ENCODE measurements around the gene KIF11. TPM values are rescaled to one million over a fixed set of nuclear protein-coding genes. Genes with fewer than 3 reads are reported as not detected.

KIF11 gene
- total and polyA plus RNA-seq, 2 of the 13 experiments (the other 11 are each of a cell fraction or from before 2014, with no cell fraction given): 8.7 to 38.4 TPM

DNA sequence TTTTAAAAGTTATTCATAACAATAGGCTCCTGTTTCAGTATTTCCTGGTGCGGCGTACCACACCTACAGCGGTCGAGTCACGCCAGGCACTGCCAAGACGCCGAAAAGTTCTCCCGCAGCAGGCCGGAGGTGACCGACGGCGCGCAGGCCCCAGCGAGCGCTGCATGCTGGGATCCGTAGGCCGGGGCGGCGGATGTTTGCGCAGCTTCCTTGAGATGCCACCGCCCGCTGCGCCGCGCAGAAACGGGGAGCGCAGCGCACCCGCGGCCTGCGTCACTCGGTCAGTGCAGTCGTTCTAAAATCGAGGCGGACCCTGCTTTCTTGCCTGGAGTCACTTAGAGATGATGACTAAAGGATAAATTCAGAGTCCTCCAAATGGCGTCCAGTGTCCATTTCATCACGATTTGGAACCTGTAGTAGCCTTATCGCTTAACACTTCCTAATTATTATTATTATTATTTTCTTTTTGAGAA is 1.3 kb upstream of the KIF11 start (continued):
- TF ChIP-seq ZNF83 (CRISPR knock-in tag; IDR thresholded peaks at IDR 0.05; ENCODE audit: borderline replicate concordance) (no peak), WIZ (CRISPR knock-in tag; IDR thresholded peaks at IDR 0.05) (0 out of 2 replicates have a peak, but pooled peaks have one; percentile 56), ZFP1 (CRISPR knock-in tag; IDR thresholded peaks at IDR 0.05) (no peak; the same call in 1 of the 2 replicates), POLR2A (IDR thresholded peaks at IDR 0.05; ENCODE audit: insufficient read depth in 1 of 2, low read depth in 2 of 2, low read length in 2 of 2) (peak; percentile 78 to 82), ZBTB7A (CRISPR knock-in tag; IDR thresholded peaks at IDR 0.05) (no peak), NFIB (CRISPR knock-in tag; IDR thresholded peaks at IDR 0.05; ENCODE audit: borderline replicate concordance) (no peak), HMG20A (CRISPR knock-in tag; IDR thresholded peaks at IDR 0.05; ENCODE audit: borderline replicate concordance) (0 out of 2 replicates have a peak, but pooled peaks have one; percentile 43), HIVEP1 (CRISPR knock-in tag; IDR thresholded peaks at IDR 0.05) (no peak), PCBP2 (optimal IDR thresholded peaks at IDR 0.05; ENCODE audit: low read depth, low read length, poor library complexity, severe bottlenecking) (no peak), TCF7L2 (IDR thresholded peaks at IDR 0.05; ENCODE audit: low read depth, low read length) (no peak), ZFP36L1 (CRISPR knock-in tag; IDR thresholded peaks at IDR 0.05) (peak; percentile 84), ZFY (CRISPR knock-in tag; IDR thresholded peaks at IDR 0.05) (peak; percentile 98), ISX (CRISPR knock-in tag; conservative IDR thresholded peaks at IDR 0.05) (no peak), TBX3 (IDR thresholded peaks at IDR 0.05; ENCODE audit: borderline replicate concordance) (no peak), RERE (CRISPR knock-in tag; IDR thresholded peaks at IDR 0.05; ENCODE audit: low read depth) (0 out of 2 replicates have a peak, but pooled peaks have one; percentile 26), ZSCAN20 (CRISPR knock-in tag; IDR thresholded peaks at IDR 0.05; ENCODE audit: borderline replicate concordance) (no peak), ZBTB42 (CRISPR knock-in tag; IDR thresholded peaks at IDR 0.05) (no peak), ADNP (CRISPR knock-in tag; IDR thresholded peaks at IDR 0.05) (no peak)
- TF ChIP-seq, protein P1, sequence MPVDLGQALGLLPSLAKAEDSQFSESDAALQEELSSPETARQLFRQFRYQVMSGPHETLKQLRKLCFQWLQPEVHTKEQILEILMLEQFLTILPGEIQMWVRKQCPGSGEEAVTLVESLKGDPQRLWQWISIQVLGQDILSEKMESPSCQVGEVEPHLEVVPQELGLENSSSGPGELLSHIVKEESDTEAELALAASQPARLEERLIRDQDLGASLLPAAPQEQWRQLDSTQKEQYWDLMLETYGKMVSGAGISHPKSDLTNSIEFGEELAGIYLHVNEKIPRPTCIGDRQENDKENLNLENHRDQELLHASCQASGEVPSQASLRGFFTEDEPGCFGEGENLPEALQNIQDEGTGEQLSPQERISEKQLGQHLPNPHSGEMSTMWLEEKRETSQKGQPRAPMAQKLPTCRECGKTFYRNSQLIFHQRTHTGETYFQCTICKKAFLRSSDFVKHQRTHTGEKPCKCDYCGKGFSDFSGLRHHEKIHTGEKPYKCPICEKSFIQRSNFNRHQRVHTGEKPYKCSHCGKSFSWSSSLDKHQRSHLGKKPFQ (CRISPR knock-in tag; IDR thresholded peaks at IDR 0.05; ENCODE audit: insufficient replicate concordance): no peak
- TF ChIP-seq, protein P2, sequence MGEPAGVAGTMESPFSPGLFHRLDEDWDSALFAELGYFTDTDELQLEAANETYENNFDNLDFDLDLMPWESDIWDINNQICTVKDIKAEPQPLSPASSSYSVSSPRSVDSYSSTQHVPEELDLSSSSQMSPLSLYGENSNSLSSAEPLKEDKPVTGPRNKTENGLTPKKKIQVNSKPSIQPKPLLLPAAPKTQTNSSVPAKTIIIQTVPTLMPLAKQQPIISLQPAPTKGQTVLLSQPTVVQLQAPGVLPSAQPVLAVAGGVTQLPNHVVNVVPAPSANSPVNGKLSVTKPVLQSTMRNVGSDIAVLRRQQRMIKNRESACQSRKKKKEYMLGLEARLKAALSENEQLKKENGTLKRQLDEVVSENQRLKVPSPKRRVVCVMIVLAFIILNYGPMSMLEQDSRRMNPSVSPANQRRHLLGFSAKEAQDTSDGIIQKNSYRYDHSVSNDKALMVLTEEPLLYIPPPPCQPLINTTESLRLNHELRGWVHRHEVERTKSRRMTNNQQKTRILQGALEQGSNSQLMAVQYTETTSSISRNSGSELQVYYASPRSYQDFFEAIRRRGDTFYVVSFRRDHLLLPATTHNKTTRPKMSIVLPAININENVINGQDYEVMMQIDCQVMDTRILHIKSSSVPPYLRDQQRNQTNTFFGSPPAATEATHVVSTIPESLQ (CRISPR knock-in tag; conservative IDR thresholded peaks at IDR 0.05): no peak
- TF ChIP-seq, protein P3, sequence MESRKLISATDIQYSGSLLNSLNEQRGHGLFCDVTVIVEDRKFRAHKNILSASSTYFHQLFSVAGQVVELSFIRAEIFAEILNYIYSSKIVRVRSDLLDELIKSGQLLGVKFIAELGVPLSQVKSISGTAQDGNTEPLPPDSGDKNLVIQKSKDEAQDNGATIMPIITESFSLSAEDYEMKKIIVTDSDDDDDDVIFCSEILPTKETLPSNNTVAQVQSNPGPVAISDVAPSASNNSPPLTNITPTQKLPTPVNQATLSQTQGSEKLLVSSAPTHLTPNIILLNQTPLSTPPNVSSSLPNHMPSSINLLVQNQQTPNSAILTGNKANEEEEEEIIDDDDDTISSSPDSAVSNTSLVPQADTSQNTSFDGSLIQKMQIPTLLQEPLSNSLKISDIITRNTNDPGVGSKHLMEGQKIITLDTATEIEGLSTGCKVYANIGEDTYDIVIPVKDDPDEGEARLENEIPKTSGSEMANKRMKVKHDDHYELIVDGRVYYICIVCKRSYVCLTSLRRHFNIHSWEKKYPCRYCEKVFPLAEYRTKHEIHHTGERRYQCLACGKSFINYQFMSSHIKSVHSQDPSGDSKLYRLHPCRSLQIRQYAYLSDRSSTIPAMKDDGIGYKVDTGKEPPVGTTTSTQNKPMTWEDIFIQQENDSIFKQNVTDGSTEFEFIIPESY (CRISPR knock-in tag; IDR thresholded peaks at IDR 0.05): 0 out of 2 replicates have a peak, but pooled peaks have one; percentile 36

All from HepG2 (cell line).